GM21825 (cell line): ENCODE measurements around the gene NKIRAS1.
"Not testable (repeated sequence)": the region's sequence is repeated elsewhere in the genome, so short reads cannot be mapped to it uniquely, and the experiment has no call there.

ENCODE experiments used
- ATAC-seq: cut with Tn5 transposase; IDR thresholded peaks from one replicate; pipeline ENCODE4 v1.9.1; 2021; ENCODE audit warnings: mild to moderate bottlenecking, moderate library complexity; ENCODE audit not compliant: unreplicated experiment

The NKIRAS1 gene

DNA sequence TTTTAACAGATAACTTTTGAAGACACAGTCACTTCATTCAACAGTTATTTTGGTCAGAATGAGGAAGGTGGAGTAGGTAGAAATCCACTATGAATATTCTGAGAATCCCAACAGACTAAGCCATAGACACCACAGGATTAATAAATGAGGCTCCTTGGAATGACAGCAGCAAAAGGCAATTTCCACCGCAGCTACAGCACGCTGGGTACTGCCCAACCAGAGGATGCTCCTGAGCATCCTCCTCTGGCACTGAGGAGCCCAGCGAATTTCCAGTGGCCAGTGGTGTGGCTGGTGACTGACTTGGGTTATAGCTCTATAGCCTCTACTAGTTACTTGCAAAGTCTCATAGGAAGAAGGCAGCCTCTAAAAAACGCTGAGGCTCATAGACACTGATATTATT lies 24.6 kb upstream of the NKIRAS1 start:
- no peak for ATAC-seq

DNA sequence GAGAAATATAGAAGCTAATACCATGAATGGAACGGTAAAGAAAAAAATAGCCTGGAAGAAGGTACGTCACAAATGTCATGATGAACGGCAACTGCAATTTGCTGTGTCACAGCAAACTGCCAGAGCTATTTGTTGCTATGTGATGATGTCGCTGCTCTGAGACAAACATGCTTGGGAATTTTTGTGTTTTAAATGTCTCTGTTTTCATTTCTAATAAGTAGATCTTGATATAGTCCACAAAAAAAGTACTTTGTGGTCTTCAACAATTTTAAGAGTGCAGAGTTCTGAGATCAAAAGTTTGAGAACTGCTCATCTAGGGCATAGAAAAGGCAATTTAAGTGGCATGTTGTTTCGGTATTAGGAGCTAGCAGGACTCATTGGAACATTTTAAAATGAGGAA lies 24.0 kb upstream of the NKIRAS1 start:
- ATAC-seq = no peak

DNA sequence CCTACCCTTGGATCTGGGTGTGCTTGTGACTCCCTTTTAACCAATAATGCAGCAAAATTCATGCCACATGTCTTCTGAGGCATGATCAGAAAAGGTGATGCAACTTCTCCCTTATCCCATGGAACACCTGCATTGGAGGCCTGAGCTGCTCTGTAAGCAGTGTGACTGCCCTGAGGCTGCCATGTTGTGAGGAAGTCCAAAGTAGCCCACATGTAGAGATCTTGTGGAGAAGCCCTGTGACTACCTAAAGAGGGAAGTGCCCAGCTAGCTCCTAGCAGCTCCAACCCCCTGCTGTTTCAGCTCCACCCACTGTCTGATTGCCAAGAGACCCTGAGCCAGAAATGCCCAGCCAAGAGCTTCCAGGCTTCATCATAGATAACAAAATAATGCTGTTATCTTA lies 21.9 kb upstream of the NKIRAS1 start:
- no peak for ATAC-seq

DNA sequence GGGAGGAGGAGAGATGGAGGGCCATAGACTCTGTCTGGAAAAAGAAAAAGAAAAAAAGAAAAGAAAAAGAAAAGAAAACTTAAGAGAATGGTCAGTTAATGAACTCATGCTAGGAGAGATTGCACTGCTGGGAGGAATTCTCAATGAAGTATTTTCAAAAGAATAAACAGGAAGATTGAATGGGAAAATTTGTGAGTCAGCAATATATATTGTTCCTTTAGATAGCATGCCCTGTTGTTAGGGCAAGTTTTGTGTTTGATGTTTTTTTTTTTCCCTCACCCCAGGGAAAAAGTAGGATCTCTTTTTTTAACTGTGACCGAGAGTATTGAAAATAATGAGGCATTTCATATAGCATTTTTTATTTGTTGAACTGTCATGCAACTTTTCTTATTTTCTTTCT lies 20.5 kb upstream of the NKIRAS1 start:
- no peak for ATAC-seq

DNA sequence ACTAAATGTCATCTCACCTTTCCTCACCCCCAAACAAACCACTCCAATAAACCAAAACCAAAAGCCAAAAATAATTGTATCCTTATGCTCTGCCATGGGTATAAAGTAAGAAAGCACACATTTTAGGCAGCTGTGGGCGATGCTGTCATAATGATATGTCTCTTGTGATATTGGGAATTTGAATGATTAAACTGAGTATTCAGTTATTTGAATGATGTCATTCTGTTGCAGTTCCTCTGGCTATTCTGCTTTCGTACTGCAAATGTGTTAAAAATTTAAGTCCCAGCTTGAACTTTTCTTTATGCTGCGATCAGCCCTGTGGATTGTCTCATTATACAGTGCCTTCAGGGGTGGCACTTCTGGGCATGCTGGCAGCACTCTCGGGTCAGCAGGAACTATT lies 17.5 kb upstream of the NKIRAS1 start:
- no peak for ATAC-seq

DNA sequence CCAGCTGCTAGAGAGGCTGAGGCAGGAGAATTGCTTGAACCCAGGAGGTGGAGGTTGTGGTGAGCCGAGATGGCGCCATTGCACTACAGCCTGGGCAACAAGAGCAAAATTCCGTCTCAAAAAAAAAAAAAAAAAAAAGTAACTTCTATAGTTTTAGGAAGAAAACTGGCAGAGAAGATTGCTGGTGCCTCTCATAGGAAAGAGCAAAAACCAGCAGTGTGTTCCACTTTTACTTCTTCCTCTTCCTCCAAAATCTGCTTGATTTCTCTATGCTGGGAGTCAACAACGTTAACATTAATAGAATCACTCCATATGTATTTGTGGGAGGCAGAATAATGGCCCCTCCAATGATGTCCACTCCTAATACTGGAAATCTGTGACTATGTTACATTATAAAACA lies 15.8 kb upstream of the NKIRAS1 start:
- ATAC-seq = no peak

DNA sequence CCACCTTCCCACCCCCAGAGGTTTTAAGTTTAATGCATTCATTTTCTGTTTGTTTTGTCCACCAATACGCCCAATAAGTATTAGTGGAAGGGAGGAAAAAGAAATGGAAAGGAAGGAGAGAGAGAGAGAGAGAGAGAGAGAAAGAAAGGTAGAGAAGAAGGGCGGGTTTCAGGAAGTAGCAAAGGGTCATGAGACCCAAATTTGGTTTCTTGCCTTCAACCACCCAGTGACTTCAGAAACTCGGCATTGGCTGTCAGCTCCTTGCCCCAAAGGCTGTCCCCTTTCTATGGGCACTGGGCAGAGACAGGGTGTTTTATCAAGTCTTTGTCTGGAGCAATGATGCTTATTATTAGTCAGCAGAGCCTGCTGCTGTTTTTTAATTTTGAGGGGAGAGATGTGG lies 14.8 kb upstream of the NKIRAS1 start:
- no peak for ATAC-seq

DNA sequence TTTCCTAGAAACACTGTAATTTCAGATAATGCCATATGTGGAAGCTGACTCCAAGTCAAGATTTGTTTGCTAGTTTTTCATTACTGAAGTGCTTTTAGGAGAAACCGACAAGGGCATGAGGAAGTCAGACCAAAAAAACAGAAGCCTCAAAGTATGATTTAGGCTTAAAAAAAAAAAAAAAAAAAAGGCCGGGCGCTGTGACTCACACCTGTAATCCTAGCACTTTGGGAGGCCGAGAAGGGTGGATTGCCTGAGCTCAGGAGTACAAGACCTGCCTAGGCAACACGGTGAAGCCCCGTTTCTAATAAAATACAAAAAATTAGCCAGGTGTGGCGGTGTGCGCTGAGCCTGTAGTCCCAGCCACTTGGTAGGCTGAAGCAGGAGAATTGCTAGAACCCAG lies 11.7 kb upstream of the NKIRAS1 start:
- no peak for ATAC-seq

DNA sequence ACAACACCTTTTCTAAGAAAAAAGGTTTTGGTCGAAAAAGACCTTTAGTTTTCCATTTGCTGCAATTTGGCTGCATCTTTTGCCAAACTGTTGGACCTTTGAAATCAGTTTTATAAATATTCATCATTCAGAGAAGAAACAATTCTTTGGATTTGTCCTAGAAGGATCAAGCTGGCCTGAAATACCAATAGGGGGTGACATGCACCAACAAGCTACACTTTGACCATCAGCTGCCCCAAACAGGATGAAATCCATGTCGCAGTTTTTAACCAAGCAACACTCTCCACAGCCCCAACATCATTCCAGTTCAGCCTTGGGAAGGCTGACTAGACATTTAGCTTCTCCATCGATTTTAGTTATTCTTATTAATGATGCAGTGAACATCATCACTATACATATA lies 9.9 kb upstream of the NKIRAS1 start:
- ATAC-seq = no peak

DNA sequence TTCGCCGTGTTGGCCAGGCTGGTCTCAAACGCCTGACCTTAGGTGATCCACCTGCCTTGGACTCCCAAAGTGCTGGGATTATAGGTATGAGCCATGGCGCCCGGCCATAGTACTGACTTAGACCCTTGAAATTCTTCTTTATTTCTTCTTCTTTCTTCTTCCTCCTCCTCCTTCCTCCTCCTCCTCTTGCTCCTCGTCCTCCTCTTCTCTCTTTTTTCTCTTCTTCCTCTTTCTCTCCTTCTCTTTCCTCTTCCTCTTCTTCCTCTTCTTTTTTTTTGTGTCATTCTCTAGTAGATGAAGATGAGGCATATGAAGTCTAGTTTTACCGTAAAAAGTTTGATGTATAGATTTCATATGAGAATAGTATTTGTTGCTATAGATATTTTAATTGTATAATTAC lies 9.5 kb upstream of the NKIRAS1 start:
- no peak for ATAC-seq

DNA sequence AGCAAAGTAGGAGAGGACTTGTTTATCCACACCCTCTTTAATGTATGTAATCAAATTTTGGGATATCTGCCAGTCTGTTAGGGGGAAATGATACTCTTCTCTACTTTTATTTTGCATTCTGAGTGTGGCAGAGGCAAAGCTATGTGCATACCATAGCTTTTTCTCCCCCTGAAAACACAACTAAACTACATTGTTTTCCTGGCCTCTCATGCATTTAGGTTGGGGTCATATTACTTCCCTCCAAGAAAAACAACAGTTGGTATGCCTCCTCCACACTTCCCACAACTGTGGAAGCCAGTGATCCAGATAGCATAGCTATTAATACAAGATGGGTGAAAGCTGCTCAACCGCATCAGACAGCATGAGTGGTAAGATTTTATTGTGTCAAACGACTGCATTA lies 7.0 kb upstream of the NKIRAS1 start:
- ATAC-seq = no peak

DNA sequence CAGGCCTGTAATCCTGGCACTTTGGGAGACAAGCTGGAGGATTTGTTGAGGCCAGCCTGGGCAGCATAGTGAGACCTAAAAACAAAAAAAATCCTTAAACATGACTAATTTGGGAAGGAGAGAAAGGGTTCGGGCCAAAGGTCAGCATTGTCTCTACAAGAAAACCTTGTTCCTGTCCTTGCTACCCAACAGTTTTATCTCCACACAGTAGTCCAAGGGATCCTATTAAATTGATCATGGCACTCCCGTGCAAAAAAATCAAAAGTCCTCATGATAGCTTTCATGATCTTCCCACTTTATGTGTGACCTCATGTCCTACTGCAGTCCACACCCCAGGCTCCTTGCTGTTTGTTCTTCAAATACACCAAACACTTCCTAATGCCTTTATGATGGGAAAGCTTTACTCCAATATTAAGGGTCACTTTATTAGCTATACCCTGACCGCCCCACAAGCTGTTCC lies 4.3 kb upstream of the NKIRAS1 start:
- no peak for ATAC-seq

DNA sequence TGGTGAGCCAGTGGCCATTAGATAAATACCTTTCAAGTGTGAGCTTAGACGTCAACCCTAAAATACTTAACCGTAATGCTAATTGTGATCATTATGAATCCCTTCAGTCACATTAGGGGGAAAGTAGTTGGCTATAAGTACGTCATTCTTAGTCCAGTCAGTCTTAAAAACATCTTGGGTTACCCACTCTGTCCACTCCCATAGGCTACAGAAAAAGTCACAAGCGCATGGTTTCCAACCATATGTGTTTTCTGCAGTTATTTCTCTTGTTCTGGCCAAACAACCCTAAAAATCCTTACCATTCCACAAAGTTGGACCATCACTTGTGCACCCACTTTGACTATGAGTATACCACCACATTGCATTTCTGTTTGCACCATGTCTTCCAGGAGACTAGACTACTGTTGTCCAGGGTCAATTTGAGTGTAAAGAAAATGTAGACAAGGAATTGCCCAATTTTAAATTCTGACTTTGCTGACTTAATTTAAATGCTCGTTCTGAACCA lies 3.4 kb upstream of the NKIRAS1 start:
- ATAC-seq = no peak

DNA sequence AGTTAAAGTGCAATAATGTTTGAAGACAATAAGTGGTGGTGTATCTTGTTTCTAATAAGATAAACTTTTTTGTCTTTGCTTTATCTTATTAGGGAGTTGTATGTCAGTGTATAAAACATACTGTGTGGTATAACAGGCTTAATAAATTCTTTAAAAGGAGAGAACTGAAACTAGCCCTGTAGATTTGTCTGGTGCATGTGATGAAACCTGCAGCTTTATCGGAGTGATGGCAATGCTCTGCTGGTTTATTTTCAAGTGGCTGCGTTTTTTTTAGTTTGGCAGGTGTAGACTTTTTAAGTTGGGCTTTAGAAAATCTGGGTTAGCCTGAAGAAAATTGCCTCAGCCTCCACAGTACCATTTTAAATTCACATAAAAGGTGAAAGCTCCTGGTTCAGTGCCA lies 2.8 kb upstream of the NKIRAS1 start:
- ATAC-seq = no peak

DNA sequence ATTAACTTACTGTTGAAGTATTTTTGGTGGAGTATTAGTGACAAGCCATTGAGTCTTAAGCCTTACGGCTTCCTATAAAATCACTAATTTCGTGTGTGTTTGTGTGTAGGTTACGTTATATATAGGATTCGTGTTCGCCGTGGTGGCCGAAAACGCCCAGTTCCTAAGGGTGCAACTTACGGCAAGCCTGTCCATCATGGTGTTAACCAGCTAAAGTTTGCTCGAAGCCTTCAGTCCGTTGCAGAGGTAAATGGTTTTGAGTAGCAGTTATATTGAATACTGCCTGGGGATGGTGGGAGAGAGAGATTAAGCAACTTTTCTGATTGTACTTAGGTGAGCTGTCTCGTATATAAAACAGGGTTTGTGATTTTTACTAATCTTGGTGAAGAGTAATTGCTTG lies 1.5 kb upstream of the NKIRAS1 start:
- not testable (repeated sequence) for ATAC-seq

DNA sequence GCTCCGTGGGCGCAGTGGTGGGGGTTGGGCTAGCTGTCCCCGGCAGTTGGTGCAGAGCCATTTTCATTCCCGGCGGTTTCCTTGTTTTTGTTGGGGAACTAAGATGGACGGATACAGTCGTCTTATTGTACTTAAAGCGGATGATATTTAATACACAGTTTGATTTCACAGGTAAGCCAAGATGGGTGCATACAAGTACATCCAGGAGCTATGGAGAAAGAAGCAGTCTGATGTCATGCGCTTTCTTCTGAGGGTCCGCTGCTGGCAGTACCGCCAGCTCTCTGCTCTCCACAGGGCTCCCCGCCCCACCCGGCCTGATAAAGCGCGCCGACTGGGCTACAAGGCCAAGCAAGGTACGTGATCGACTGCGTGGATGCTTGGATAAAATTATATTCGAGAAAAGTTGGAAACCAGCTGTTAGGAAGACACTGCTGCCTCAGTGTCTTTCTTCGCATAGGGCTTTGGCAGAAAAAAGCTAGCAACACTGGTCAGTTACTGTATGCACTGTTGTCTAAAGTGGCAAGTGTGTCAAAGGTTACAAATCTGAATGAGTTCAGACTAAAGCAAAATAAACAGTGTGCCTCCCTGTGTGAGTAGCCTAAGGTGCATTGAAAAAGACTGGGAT lies 1.0 kb upstream of the NKIRAS1 start:
- not testable (repeated sequence) for ATAC-seq

DNA sequence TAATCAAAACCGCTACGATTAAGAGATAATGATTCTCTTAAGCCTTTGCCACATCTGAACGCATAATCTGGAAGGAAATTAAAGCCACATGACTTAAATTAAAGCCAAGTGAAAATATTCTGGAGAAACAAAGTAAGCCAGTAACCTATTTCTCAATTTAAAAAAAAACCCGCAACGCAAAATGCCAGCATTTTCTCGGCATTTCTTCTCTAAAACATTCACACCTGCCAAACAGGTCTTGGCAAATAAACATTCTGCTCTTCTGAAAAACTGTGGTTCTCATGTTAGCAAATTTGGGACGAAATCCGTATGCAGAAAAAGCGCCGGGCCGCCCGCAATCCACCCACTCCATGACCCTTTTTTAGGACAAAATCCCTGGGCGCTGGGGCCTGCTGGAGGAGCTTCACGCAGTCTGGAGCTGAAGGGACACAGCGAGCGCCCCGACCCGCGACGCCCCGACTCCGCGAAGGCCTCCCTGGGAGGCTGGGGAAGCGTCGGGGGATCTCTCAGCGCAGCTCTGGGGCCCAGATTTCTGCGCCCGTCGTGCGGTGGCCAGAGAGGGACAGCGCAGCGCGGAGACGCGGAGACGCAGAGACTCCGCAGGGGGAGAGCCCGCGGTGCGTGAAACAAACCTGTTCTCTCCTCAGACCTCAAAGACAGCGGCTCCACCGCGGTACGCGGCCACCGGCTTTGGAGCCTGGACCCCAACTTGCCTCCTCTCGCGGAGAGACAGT lies 471 bp downstream of the NKIRAS1 start:
- peak; percentile 40 for ATAC-seq

DNA sequence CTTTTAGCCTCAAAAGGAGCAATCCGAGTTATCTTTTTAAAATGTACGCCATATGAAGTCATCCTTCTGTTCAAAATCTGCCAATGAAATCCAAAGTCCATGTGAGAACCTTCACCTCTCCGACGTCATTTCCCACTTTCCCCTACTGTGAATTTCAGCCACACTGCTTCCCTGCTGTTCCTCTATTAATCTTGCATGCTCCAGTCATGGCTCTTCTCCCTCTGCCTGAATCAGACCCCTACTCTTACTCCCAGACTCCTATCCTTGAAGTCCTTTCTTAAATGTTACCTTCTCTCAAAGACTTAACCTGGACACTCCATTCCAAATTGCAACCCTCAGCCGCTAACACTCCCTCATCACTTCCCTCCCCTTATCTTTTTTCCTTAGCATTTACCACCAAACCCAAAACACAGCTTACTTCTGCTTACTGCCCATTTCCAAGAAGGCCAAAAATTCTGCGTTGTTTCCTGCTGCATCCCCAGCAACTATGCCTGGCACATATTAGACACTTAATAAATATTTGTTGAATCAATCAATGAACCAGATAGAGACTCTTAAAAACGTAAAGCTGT lies 1.2 kb downstream of the NKIRAS1 start:
- no peak for ATAC-seq

DNA sequence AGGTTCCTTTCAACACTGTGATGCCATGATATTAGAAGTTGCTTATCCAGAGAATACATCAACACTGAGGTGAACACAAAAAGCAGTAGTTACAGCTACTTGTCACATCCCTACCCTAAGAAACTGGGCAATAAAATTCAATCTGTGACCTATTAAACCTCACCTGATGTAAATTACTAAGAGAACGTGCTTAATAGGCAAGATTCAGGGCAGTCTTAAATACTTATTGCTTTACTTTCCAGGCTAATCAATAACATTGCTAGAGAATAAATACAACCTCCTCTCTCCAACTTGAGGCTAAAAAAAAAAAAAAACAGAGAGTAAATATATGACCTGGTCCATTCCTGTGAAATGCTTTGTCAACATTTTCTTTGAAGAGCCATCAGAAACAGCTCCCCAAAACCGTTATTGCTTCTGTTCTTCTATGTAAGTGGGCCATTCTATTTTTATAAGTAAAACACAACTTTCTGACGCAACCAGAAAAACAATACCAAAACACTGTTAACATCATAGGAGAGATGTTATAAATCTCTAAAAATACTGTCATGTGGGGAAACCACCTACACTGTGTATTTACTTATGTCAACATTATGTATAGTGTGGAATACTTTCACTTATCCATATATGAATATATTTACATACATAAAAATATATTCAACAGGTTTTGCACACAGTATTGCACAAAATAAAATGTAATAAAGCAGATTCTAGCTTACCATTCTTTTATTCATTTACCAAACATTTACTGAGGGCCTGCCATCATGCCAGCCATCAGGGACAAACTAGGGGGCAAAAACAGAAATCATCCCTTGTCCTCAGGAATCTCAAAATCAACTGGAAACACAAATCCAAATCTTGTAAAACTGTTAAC lies 2.7 kb downstream of the NKIRAS1 start:
- no peak for ATAC-seq

DNA sequence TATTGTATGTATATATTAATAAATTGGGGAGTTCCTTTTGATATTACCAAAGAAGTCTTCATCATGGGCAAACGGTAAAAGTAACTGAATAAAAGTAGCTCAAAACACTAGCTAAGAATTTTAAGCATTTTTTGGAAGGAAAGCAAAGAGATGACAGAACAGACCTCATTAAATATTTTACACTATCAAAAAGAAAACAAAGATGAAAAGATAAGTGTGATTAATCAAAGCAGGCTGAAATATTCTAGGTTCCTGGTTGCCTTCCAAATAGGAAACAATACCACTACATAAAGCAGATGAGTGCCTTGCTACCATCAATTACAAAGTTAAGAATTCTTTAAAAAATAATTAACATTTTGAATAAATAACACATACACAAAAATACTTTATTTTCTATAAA lies 3.6 kb downstream of the NKIRAS1 start:
- no peak for ATAC-seq

DNA sequence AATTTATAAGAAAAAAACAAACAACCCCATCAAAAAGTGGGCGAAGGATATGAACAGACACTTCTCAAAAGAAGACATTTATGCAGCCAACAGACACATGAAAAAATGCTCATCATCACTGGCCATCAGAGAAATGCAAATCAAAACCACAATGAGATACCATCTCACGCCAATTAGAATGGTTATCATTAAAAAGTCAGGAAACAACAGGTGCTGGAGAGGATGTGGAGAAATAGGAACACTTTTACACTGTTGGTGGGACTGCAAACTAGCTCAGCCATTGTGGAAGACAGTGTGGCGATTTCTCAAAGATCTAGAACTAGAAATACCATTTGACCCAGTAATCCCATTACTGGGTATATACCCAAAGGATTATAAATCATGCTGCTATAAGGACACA lies 4.5 kb downstream of the NKIRAS1 start:
- not testable (repeated sequence) for ATAC-seq
